IMR-90 (cell line): ENCODE measurements around the gene PAX1. TPM values are rescaled to one million over a fixed set of nuclear protein-coding genes. Genes with fewer than 3 reads are reported as not detected.

Experiments used
- ATAC-seq: fragments of 200-7000 bp; cut with Tn5 transposase; 2 replicates; pipeline ENCODE4 v1.9.1; 2020; ENCODE audit warnings: low read depth, mild to moderate bottlenecking, moderate library complexity
- BruUV-seq: library from RNA; stranded (reverse); fragments of 400-500 nt; replicated peaks from 2 replicates; lab custom pipeline; 2021; lab: Mats Ljungman, UMichigan
- CTCF ChIA-PET: fragments of 300-600 bp; formaldehyde crosslinking; extraction: SDS; loops from one replicate; lab custom pipeline; 2021; ENCODE audit warnings: antibody characterized with exemption; lab: Yijun Ruan, JAX
- POLR2A ChIA-PET: fragments of 300-600 bp; sonication (Branson Sonifier 250); formaldehyde crosslinking; loops from one replicate; lab custom pipeline; 2022; ENCODE audit warnings: antibody characterized with exemption; ENCODE audit not compliant: unreplicated experiment; lab: Charles Lee
- DNase-seq: peaks from one replicate; pipeline ENCODE4 v3.0.0; 2013
- H2AFZ ChIP-seq: replicated peaks from 2 replicates; pipeline ENCODE3; 2013; ENCODE audit warnings: low read length, mild to moderate bottlenecking; ENCODE audit not compliant: poor library complexity
- H2AK5ac ChIP-seq: 2 replicates; pipeline ENCODE4 v1.6.1; 2013; ENCODE audit warnings: low read depth, low read length, inconsistent platforms
- H2AK9ac ChIP-seq: replicated peaks from 2 replicates; pipeline ENCODE3; 2013; ENCODE audit warnings: mild to moderate bottlenecking, low read depth, low read length, moderate library complexity; ENCODE audit not compliant: poor library complexity
- H2BK120ac ChIP-seq: 2 replicates; pipeline ENCODE4 v1.6.1; 2013; ENCODE audit warnings: low read depth, low read length, inconsistent platforms
- H2BK15ac ChIP-seq: 3 replicates; pipeline ENCODE4 v1.6.1; 2013; ENCODE audit warnings: low read depth, low read length, inconsistent platforms
- H2BK20ac ChIP-seq: 2 replicates; pipeline ENCODE4 v1.6.1; 2013; ENCODE audit warnings: low read depth, mild to moderate bottlenecking, inconsistent platforms, low read length, moderate library complexity
- H2BK5ac ChIP-seq: 2 replicates; pipeline ENCODE4 v1.6.1; 2013; ENCODE audit warnings: mild to moderate bottlenecking, low read depth, low read length, inconsistent platforms; ENCODE audit not compliant: poor library complexity, severe bottlenecking
- H3K14ac ChIP-seq: replicated peaks from 2 replicates; pipeline ENCODE4 v1.6.1; 2013; ENCODE audit warnings: low read depth, low read length, inconsistent platforms
- H3K18ac ChIP-seq: 2 replicates; pipeline ENCODE4 v1.6.1; 2013; ENCODE audit warnings: low read depth, low read length, control low read depth
- H3K23ac ChIP-seq: 2 replicates; pipeline ENCODE4 v1.6.1; 2013; ENCODE audit warnings: low read depth, low read length, inconsistent platforms
- H3K27ac ChIP-seq: 2 replicates; pipeline ENCODE4 v1.5.1; 2013; ENCODE audit warnings: mild to moderate bottlenecking, control low read depth, low read length; ENCODE audit not compliant: insufficient read depth
- H3K27me3 ChIP-seq: 2 replicates; pipeline ENCODE4 v1.6.1; 2013; ENCODE audit warnings: low read length; ENCODE audit not compliant: control insufficient read depth, insufficient read depth
- H3K36me3 ChIP-seq: 2 replicates; pipeline ENCODE4 v1.6.1; 2013; ENCODE audit warnings: low read length, mixed read lengths; ENCODE audit not compliant: control insufficient read depth, insufficient read depth
- H3K4ac ChIP-seq: 2 replicates; pipeline ENCODE4 v1.6.1; 2013; ENCODE audit warnings: low read depth, low read length, inconsistent platforms
- H3K4me1 ChIP-seq: 2 replicates; pipeline ENCODE4 v1.6.1; 2013; ENCODE audit warnings: low read length, mixed read lengths; ENCODE audit not compliant: control insufficient read depth, insufficient read depth
- H3K4me2 ChIP-seq: 2 replicates; pipeline ENCODE4 v1.6.1; 2013; ENCODE audit warnings: low read depth, mild to moderate bottlenecking, control low read depth, low read length, moderate library complexity
- H3K4me3 ChIP-seq: 2 replicates; pipeline ENCODE4 v1.5.1; 2013; ENCODE audit warnings: low read depth, mild to moderate bottlenecking, control low read depth, low read length, moderate library complexity; ENCODE audit not compliant: insufficient read depth
- H3K56ac ChIP-seq: 2 replicates; pipeline ENCODE4 v1.6.1; 2013; ENCODE audit warnings: low read length, inconsistent platforms; ENCODE audit not compliant: insufficient read depth; ENCODE audit errors: extremely low read depth
- H3K79me1 ChIP-seq, 2 experiments: 2 replicates each; pipeline ENCODE4 v1.6.1; 2013; ENCODE audit warnings: low read length in 2 of 2, inconsistent platforms in 1 of 2, low read depth in 1 of 2
- H3K9ac ChIP-seq: 2 replicates; pipeline ENCODE4 v1.6.1; 2013; ENCODE audit warnings: low read depth, low read length, control low read depth
- H3K9me1 ChIP-seq: 2 replicates; pipeline ENCODE4 v1.6.1; 2013; ENCODE audit warnings: low read length, inconsistent platforms; ENCODE audit not compliant: insufficient read depth
- H3K9me3 ChIP-seq: 2 replicates; pipeline ENCODE4 v1.6.1; 2013; ENCODE audit warnings: low read length; ENCODE audit not compliant: control insufficient read depth, insufficient read depth
- H4K20me1 ChIP-seq: 2 replicates; pipeline ENCODE4 v1.6.1; 2013; ENCODE audit warnings: low read length, inconsistent platforms; ENCODE audit not compliant: insufficient read depth
- H4K5ac ChIP-seq: 2 replicates; pipeline ENCODE4 v1.6.1; 2013; ENCODE audit warnings: mild to moderate bottlenecking, low read depth, low read length, control low read depth
- H4K8ac ChIP-seq, 2 experiments: 2 replicates each; pipeline ENCODE4 v1.6.1; 2013; ENCODE audit warnings: low read depth in 2 of 2, low read length in 2 of 2, control low read depth in 1 of 2, inconsistent platforms in 1 of 2
- H4K91ac ChIP-seq: 2 replicates; pipeline ENCODE4 v1.6.1; 2013; ENCODE audit warnings: low read depth, low read length, inconsistent platforms; ENCODE audit not compliant: insufficient read depth
- BHLHE40 ChIP-seq: fragments of 150-350 bp; IDR thresholded peaks from 2 replicates; pipeline ENCODE4 v1.6.1; 2016; ENCODE audit warnings: mild to moderate bottlenecking, low read depth, low read length
- FOS ChIP-seq: fragments of 150-350 bp; IDR thresholded peaks from 2 replicates; pipeline ENCODE4 v1.6.1; 2016; ENCODE audit warnings: low read depth, low read length
- MXI1 ChIP-seq: IDR thresholded peaks from 2 replicates; pipeline ENCODE4 v1.6.1; 2012; ENCODE audit warnings: low read depth, mild to moderate bottlenecking, low read length, moderate library complexity, borderline replicate concordance
- NFE2L2 ChIP-seq: fragments of 150-350 bp; IDR thresholded peaks from 2 replicates; pipeline ENCODE4 v1.6.1; 2016; ENCODE audit warnings: low read depth, mild to moderate bottlenecking, low read length
- POLR2A ChIP-seq: IDR thresholded peaks from 2 replicates; pipeline ENCODE4 v1.6.1; 2012; ENCODE audit warnings: mild to moderate bottlenecking, low read depth, low read length
- RAD21 ChIP-seq: IDR thresholded peaks from 2 replicates; pipeline ENCODE4 v1.6.1; 2012; ENCODE audit warnings: low read length, improper control_type of control experiment
- SMC3 ChIP-seq: fragments of 150-350 bp; IDR thresholded peaks from 2 replicates; pipeline ENCODE4 v1.6.1; 2016; ENCODE audit warnings: low read depth, mild to moderate bottlenecking, antibody characterized with exemption, low read length, moderate library complexity
- USF2 ChIP-seq: fragments of 150-350 bp; IDR thresholded peaks from 2 replicates; pipeline ENCODE4 v1.6.1; 2017; ENCODE audit warnings: mild to moderate bottlenecking, antibody characterized with exemption, low read length, low read depth
- WGBS, 2 experiments: methylation state at CpG; one replicate each; pipeline versions ENCODE4 v1.1.5 to v1.1.7; 2013; ENCODE audit warnings: missing lambda C conversion rate in 2 of 2; ENCODE audit not compliant: insufficient read length in 1 of 2; ENCODE audit errors: extremely low coverage in 2 of 2; 5-methylcytosine and 5-hydroxymethylcytosine counted together
- dilution Hi-C: fragments of 300-500 bp; cut with HindIII; formaldehyde crosslinking; loops from one replicate; pipeline ENCODE4 v1.14.3; 2018; ENCODE audit warnings: low sequenced_read_pairs; ENCODE audit not compliant: unreplicated experiment
- in situ Hi-C: fragments of 300-500 bp; cut with MboI; formaldehyde crosslinking; loops from 3 replicates; pipeline ENCODE4 v1.14.3; 2019; ENCODE audit warnings: low sequenced_read_pairs, inconsistent platforms, mixed read lengths
- intact Hi-C: fragments of 100-400 bp; cut with micrococcal nuclease; formaldehyde crosslinking; loops from 2 replicates; pipeline ENCODE4 v1.10.0; 2022
- polyA plus RNA-seq, 3 experiments: library from polyadenylated mRNA; depleted of rRNA; stranded (reverse); fragments of >200 nt; gene quantifications; 2 replicates each; pipeline ENCODE4 v1.2.3, GENCODE V29; 2012; ENCODE audit warnings: low replicate concordance in 1 of 3
- total RNA-seq: library from RNA; depleted of rRNA; stranded (reverse); fragments of >200 nt; gene quantifications from 2 replicates; pipeline ENCODE4 v1.2.3, GENCODE V29; 2012

Gene PAX1
- total and polyA plus RNA-seq, 2 of the 4 experiments (the other 2 are of a cell fraction) = not detected

- H3K36me3 ChIP-seq = no peaks in the 10 kb centered on the region
- ChIA-PET POLR2A (no interaction called here), CTCF (no interaction called here)
- TF ChIP-seq MXI1 (no peak), SMC3 (no peak), FOS (no peak), NFE2L2 (no peak), USF2 (no peak), POLR2A (no peak), RAD21 (no peak), BHLHE40 (no peak)
- H3K4me3 ChIP-seq = no peak overlapping the region
- intact Hi-C loops (no loop called here), dilution Hi-C loops (no loop called here), in situ Hi-C loops (no loop called here)
- no peak overlapping the region for H3K27ac ChIP-seq
- no peak overlapping the region for H3K56ac ChIP-seq
- 27% methylated on average over 2 of the region's 3 CpGs; no CpG with 5 or more reads in 1 of the 2 experiments for WGBS, 2 experiments
- no peak overlapping the region for H2BK20ac ChIP-seq
- H3K4me1 ChIP-seq = no peaks in the 10 kb centered on the region
- no peak overlapping the region for H3K23ac ChIP-seq
- no peak overlapping the region for H2AK9ac ChIP-seq
- H4K91ac ChIP-seq = no peak overlapping the region
- H3K9ac ChIP-seq = no peak overlapping the region
- no peak overlapping the region for H3K14ac ChIP-seq
- H3K4me2 ChIP-seq = no peak overlapping the region
- H4K8ac ChIP-seq = no peak overlapping the region
- no peaks in the 10 kb centered on the region for H3K79me1 ChIP-seq
- H2BK15ac ChIP-seq = no peak overlapping the region
- H3K18ac ChIP-seq = no peak overlapping the region
- ATAC-seq = no peak
- H2AK5ac ChIP-seq = no peak overlapping the region
- no peak overlapping the region for H3K4ac ChIP-seq
- no peak overlapping the region for H2BK120ac ChIP-seq
- peaks cover 11% of the 10 kb centered on the region; the same call in 1 of the 2 replicates for H3K9me3 ChIP-seq
- no peak overlapping the region for H2AFZ ChIP-seq
- H4K20me1 ChIP-seq = no peaks in the 10 kb centered on the region
- H3K9me1 ChIP-seq = no peaks in the 10 kb centered on the region
- BruUV-seq = no TSS peak
- no peak overlapping the region for H2BK5ac ChIP-seq
- H3K27me3 ChIP-seq = no peaks in the 10 kb centered on the region
- no peak overlapping the region for H4K5ac ChIP-seq
- no peak for DNase-seq
Observed at GRCh38 chr20:21739161-21739560, 33.7 kb downstream of the PAX1 start.
